Sigmoid colon (tissue), 4 donors: ENCODE measurements around the gene HRK.

Source experiments
- CTCF ChIP-seq, 4 experiments: fragments of 450-650 bp in 3 of 4; fragments of 200-600 bp in 1 of 4; IDR thresholded peaks; one replicate each; pipeline ENCODE4 v1.5.1; 2016 to 2019; ENCODE audit warnings: antibody characterized with exemption in 4 of 4, mild to moderate bottlenecking in 3 of 4, moderate library complexity in 2 of 4
- POLR2A ChIP-seq, 2 donors: fragments of 450-650 bp; IDR thresholded peaks; one replicate each; pipeline ENCODE4 v1.6.1; 2016; ENCODE audit warnings: antibody characterized with exemption in 2 of 2, mild to moderate bottlenecking in 2 of 2, moderate library complexity in 2 of 2
- POLR2AphosphoS5 ChIP-seq, 4 donors: sonication (generic); formaldehyde crosslinking; IDR thresholded peaks; one replicate each; pipeline ENCODE4 v1.6.1; 2017; ENCODE audit warnings: antibody characterized with exemption in 4 of 4

- TF ChIP-seq CTCF (IDR thresholded peaks at IDR 0.05) = no peak
- TF ChIP-seq POLR2AphosphoS5 (IDR thresholded peaks at IDR 0.05) = no peak
- no peak for TF ChIP-seq POLR2A (IDR thresholded peaks at IDR 0.05)
These were observed 46.2 kb upstream of the HRK start for GRCh38 chr12:116927244-116927940.
